HG03442 (cell line): ENCODE measurements around the gene TMEM185A.
A peak's percentile ranks its signal among the peaks of the same experiment; 100 is the strongest.
"Not testable (repeated sequence)": the region's sequence is repeated elsewhere in the genome, so short reads cannot be mapped to it uniquely, and the experiment has no call there.

Source experiments
- ATAC-seq: cut with Tn5 transposase; IDR thresholded peaks from one replicate; pipeline ENCODE4 v1.9.1; 2021; ENCODE audit warnings: mild to moderate bottlenecking, moderate library complexity; ENCODE audit not compliant: unreplicated experiment

The TMEM185A gene

GRCh38 chrX:149631234-149632165, at the start of gene TMEM185A:
Gene TMEM185A, minus strand, starts transcription at chrX:149631792. Its CDS starts 212 bp downstream, at chrX:149631580.
- peak; percentile 95 for ATAC-seq

- no peak for ATAC-seq
These were observed 49.6 kb upstream of the TMEM185A start for GRCh38 chrX:149681182-149681581.

GRCh38 chrX:149679164-149679678, 47.6 kb upstream of the TMEM185A start:
- ATAC-seq: not testable (repeated sequence)

GRCh38 chrX:149675554-149675953, 44.0 kb upstream of the TMEM185A start:
- not testable (repeated sequence) for ATAC-seq

- not testable (repeated sequence) for ATAC-seq
These were observed 43.5 kb upstream of the TMEM185A start for GRCh38 chrX:149675088-149675487.

GRCh38 chrX:149660613-149661012, 29.0 kb upstream of the TMEM185A start:
- not testable (repeated sequence) for ATAC-seq

GRCh38 chrX:149656260-149656884, 24.8 kb upstream of the TMEM185A start:
- not testable (repeated sequence) for ATAC-seq

- ATAC-seq: no peak
These were observed 20.8 kb upstream of the TMEM185A start for GRCh38 chrX:149652232-149652981.

GRCh38 chrX:149650162-149650561, 18.6 kb upstream of the TMEM185A start:
- ATAC-seq: peak; percentile 75

- ATAC-seq: no peak
These were observed 17.3 kb upstream of the TMEM185A start for GRCh38 chrX:149648932-149649331.

- ATAC-seq: no peak
These were observed 15.9 kb upstream of the TMEM185A start for GRCh38 chrX:149647505-149647904.

GRCh38 chrX:149643496-149643895, 11.9 kb upstream of the TMEM185A start:
- no peak for ATAC-seq

GRCh38 chrX:149641835-149642234, 10.2 kb upstream of the TMEM185A start:
- ATAC-seq: no peak

GRCh38 chrX:149641432-149641831, 9.8 kb upstream of the TMEM185A start:
- no peak for ATAC-seq

GRCh38 chrX:149639568-149639967, 8.0 kb upstream of the TMEM185A start:
- no peak for ATAC-seq

- ATAC-seq: no peak
These were observed 7.3 kb upstream of the TMEM185A start for GRCh38 chrX:149638860-149639259.

- ATAC-seq: no peak
These were observed 1.9 kb upstream of the TMEM185A start for GRCh38 chrX:149633511-149633910.

- ATAC-seq: no peak
These were observed 835 bp downstream of the TMEM185A start for GRCh38 chrX:149630681-149631233.

GRCh38 chrX:149629730-149630387, 1.7 kb downstream of the TMEM185A start:
- no peak for ATAC-seq

- no peak for ATAC-seq
These were observed 2.8 kb downstream of the TMEM185A start for GRCh38 chrX:149628768-149629167.
